SK-N-SH treated with all-trans-retinoic acid at 6 μM for 48 hours (cell line): ENCODE results near the gene SLC12A7.

ENCODE experiments used
- ZC3H10 ChIP-seq: fragments of 250-450 bp; sonication (Bioruptor Pico); IDR thresholded peaks from 2 replicates; pipeline ENCODE4 v1.5.1; 2021; ENCODE audit warnings: mild to moderate bottlenecking, moderate library complexity
- ZNF565 ChIP-seq: fragments of 450-650 bp; formaldehyde crosslinking; conservative IDR thresholded peaks from 2 replicates; pipeline ENCODE4 v1.5.0; 2020; ENCODE audit warnings: low read depth, mild to moderate bottlenecking, moderate library complexity
- TF ChIP-seq, protein P1 (sequence below): fragments of 250-450 bp; sonication (Bioruptor Pico); IDR thresholded peaks from 2 replicates; pipeline ENCODE4 v1.5.0; 2020; ENCODE audit warnings: mild to moderate bottlenecking, moderate library complexity

- TF ChIP-seq ZC3H10 (CRISPR knock-in tag) (no peak), ZNF565 (CRISPR knock-in tag) (no peak)
- TF ChIP-seq, protein P1, sequence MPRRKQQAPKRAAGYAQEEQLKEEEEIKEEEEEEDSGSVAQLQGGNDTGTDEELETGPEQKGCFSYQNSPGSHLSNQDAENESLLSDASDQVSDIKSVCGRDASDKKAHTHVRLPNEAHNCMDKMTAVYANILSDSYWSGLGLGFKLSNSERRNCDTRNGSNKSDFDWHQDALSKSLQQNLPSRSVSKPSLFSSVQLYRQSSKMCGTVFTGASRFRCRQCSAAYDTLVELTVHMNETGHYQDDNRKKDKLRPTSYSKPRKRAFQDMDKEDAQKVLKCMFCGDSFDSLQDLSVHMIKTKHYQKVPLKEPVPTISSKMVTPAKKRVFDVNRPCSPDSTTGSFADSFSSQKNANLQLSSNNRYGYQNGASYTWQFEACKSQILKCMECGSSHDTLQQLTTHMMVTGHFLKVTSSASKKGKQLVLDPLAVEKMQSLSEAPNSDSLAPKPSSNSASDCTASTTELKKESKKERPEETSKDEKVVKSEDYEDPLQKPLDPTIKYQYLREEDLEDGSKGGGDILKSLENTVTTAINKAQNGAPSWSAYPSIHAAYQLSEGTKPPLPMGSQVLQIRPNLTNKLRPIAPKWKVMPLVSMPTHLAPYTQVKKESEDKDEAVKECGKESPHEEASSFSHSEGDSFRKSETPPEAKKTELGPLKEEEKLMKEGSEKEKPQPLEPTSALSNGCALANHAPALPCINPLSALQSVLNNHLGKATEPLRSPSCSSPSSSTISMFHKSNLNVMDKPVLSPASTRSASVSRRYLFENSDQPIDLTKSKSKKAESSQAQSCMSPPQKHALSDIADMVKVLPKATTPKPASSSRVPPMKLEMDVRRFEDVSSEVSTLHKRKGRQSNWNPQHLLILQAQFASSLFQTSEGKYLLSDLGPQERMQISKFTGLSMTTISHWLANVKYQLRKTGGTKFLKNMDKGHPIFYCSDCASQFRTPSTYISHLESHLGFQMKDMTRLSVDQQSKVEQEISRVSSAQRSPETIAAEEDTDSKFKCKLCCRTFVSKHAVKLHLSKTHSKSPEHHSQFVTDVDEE (CRISPR knock-in tag), result no peak
Observed at GRCh38 chr5:1108023-1108864, 3.6 kb downstream of the SLC12A7 start.
